ENCODE data around the gene RNLS.
"Not testable (repeated sequence)": the region's sequence is repeated elsewhere in the genome, so short reads cannot be mapped to it uniquely, and the experiment has no call there.

The RNLS gene

GRCh38 chr10:88286030-88286429 lies 297.1 kb downstream of the RNLS start:
- no peak for DNase-seq

DNA sequence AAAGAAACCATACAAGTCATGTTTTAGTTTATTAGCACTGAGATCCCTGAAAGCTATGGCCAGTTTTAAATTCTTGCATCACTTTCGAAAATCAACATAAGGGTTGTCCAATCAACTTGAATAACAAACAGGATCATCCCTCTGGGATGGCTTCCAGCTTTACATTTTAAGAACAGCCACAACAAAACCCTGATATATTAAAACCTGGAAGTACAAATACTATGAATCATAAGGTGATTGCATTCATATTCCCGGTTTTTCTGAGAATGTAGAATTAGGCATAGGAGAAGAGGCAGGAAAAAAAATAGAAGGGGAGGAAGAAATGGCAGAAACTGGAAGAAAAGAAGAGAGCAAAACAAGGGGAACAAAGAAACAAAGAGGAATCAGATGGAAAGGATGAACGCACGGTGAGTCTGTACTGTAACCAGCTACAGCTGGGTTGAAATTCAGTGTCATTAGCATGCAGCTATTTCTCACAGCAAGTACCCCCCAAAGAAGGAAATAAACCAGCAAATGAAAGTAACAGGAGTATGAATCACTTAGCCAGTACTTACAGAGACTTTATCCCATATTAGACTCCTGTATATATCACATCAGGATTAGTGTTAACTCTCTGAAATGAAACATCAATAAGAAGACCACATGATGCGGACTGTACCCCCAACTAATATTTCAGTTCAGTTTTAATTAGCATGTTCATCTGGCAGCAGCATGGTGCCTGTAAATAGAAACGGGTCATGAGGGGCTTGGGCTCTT lies 301.3 kb downstream of the RNLS start:
- DNase-seq: no peak

DNA sequence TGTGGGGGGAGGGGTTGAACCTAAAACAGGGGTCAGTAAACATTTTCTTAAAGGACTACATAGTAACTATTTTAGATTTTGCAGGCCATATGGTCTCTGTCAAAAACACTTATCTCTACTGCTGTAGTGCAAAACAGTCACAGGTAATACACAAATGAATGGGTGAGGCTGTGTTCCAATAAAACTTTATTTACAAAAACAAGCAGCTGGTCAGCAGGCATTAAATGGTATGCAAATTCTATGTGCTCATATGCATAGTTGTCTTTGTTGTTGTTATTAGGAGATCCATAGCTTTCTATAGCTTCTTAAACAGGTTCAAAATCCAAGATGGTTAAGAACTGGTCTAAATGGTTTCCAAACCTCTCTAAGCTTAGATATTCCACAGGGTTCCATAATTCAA lies 302.6 kb downstream of the RNLS start:
- DNase-seq: no peak

- no peak for DNase-seq
Observed at GRCh38 chr10:88278912-88279311, 304.2 kb downstream of the RNLS start.

- not testable (repeated sequence) for DNase-seq
Observed at GRCh38 chr10:88276945-88277344, 306.2 kb downstream of the RNLS start.

- DNase-seq: no peak
Observed at GRCh38 chr10:88274286-88274685, 308.8 kb downstream of the RNLS start.

DNA sequence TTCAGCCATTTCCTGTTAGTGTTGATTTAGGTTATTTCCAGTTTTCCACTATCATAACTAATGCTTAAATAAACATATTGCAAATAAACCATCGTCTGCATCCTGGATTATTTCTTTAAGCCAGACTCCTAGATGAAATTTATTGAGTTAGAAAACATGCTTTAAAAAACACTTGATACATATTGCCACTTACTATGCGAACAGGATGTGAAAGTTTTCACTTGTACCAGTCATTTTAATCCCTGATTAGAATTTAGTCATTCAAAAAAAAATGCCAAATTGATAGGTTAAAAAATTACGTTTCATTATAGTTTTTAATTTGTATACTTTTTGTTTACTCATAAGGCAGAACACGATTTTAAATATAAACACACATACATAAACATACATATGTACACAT lies 309.6 kb downstream of the RNLS start:
- DNase-seq: no peak

DNA sequence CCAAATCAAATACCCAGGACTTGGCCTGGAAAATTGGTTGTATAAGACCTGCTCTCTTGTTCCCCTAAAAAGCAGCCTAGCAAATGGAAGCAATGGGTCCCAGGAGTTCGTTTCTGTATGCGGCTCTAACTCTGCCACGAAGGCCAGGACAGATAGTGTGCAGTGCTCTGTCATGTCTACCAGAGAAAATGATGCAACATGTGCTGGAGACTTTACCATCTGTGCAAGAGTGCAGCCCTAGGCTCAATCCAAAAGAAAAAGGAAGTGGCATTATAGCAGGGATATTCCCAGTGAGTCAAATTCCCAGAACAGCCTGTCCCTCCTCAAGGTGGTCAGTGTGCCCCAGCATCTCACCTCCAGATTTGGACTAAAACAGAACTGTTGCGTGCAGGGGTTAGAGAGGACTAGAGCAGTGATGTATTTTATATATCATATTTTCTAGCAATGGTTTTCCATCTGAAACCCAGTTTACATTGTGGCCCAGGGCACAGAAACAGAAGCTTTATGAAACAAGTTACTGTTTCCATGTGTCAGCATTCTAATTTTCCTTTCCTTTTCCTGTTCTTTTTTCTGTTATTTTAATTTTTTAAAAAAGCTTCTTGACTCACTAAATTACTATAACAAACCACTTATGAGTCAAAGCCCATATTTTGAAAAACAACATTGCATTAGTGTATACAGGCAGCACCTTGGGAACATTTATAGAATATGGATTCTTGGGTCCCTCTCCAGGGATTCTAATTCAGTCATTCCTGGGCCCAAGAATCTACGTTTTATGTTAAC lies 311.2 kb downstream of the RNLS start:
- DNase-seq: peak; percentile 19

DNA sequence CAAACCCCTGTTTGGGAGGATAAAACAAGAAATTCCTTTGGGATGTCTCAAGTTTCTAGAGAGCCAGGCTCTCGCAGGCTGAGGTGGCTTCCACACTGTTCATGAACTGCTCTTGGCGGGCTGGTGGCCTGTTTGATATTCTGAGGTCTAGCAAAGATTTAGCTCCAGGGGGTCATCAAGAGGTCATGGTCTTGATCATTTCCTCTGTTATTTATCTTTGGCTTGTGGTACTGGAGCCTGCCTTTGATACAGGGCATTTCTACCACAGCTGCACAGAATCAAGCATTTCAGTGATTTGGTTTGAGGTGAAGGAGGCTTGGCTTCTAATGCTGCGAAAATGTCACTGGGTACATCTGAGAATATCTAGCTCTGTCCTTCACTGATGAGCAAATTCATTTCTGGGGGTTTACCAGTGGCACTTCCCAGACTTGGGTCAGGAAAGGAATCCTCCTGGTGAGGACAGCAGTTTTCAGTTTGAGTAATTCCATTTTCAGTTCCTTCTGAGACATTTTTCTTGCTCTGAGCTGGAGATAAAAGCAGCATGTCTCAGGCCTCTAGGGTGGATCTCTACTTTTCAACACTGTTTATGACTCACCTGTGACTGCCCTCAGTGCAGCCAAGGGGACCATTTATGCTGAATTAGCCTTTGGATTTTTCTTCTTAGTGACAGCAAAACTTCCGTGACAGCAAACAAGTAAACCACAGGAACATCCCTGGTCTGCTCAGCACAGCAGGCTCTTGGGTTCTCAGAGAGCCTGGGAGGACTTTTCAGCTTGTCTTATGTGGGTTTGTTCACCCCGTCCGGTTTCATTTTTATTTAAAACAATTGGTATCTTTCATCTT lies 312.0 kb downstream of the RNLS start:
- DNase-seq: peak; percentile 51

DNA sequence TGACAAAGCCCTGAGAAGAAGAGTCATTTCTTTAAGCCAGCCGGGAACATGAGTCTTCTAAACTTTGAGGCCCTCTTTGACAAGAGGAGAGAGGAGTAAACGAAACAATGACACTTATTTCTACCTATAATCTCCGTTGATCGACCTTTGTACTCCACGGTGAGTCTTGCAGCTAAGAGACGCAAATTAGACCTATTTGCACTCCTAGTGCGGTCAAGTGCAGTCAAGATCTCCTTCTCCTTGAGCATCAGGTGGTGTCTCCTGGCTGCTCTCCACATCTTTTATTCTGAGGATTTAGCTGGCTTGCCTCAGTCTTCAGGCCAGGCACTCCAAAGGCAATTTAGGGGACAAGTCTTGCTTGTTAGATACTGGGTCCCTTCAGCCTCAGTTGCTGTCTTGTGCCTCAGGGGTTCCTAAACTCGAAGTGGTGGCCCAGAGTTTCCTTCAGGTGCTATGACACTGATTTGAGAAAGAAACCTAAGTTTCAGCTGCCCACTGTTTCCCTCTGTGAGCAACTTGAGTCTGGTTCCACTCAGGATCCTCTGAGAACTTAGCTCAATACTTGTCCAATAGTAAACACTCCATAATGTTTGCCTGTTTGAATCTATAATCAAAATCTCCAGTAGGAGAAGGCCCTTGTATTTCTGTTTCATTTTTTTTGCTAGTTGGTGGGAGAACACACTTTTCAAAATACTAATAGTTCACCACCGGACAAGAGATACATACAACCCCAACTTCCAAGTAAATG lies 312.9 kb downstream of the RNLS start:
- no peak for DNase-seq

DNA sequence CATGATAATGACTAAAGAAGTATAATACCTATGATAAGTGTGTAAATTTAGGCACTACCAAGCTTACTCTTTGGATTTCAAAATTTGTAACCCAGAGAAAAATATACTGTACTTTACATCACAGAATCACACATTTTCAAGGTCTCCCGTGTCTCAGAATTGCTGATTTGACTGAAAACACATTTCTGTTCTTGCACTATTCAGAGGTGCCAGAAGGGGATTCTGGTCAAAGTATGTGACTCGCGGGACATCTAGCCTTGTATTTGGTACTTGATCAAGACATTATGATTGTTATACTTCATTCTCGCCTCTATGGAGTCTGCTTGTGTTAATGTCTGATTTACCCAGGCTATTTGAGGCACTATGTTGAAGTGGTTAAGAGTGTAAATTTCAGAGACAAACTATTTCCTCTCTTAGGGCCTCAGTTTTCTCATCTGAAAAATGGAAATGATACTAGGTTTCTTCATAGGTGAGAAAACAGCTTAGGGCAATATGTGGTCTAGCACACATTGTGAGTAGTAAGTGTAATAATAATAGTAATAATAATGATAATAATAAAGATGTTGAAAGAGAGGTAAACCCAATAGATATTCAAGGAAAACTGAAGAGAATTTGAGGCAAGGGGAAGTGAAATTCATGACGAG lies 320.4 kb downstream of the RNLS start:
- no peak for DNase-seq

DNA sequence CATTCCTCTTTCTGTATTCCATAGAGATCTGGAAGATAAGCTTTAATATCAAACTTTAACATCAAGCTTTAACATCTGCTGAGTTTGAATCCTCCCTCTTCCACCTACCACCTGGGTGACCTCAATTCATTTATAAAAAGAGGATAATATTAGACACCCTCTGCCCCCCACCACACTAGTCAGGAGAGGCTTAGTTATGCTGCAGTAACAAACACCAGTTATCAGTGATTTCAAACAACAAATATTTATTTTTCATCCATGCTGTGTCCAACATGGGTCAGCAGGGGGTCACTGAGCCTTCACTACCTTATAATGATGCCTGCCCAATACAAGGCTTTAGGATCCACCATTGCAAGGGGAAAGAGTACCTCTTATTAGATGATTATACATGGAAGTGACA lies 322.0 kb downstream of the RNLS start:
- DNase-seq: no peak

DNA sequence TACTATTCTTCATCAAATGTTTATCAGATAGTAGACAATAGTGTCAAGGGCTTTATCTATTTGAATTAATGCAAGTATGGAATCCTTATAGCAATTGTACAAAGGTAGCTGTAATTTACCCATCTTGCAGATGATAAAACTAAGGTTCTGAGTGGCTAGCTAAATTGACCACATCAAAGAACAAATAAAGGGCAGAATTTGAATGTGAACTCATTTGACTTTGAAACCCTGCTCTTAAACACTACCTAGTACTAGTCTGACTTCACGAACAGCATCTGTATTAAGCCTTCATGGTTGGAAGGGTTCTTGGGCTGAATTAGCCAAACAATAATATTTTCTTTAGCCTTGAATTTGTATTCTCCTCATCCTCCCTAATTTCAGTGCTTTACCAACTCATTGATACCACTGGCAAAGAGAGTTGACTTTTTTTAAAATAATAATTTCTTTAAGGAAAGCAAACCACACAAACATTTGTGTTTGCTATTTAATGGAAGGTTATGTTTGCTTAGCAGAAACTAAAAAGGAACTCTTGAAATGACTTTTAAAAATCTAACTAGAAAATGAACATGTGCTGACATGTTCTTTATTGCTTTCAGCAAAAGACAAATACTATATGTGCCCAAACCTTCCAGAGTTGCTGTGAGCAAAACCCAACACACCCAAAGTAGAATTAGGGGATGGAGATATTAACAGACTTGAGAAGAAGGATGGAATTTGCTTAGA lies 322.6 kb downstream of the RNLS start:
- DNase-seq: no peak

GRCh38 chr10:88259381-88259780 lies 323.7 kb downstream of the RNLS start:
- no peak for DNase-seq

- DNase-seq: no peak
Observed at GRCh38 chr10:88256886-88257285, 326.2 kb downstream of the RNLS start.

DNA sequence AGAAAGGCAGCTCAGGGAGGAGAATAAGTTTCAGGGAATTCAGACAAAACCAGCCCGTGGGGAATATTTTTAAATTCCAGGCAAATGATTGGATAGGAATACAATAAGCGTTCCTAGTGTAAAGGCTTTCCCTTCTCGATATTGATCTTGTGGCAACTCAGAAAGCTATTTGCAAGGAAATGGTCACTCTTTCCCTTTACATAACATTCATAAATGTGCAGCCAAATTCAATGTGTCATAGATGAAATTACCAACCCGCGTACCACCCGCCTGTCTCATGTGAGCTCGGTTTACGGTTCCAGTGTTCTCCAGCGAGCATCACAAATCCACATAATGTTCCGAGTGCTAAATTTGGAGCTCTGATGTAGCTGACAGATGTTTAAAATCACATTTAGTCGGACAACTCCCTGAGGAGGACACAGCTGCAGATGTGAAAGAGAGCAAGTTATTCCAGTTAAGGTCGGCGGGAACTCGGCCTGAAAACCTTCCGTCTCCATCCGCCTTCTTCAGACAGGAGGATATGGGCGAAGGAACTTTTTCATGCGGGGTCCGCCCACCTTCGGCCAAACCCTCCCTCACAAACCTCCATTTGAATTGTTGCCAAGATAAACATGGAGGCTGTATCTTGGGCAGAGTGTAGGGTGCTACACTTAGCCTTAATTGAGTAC lies 327.0 kb downstream of the RNLS start:
- no peak for DNase-seq

DNA sequence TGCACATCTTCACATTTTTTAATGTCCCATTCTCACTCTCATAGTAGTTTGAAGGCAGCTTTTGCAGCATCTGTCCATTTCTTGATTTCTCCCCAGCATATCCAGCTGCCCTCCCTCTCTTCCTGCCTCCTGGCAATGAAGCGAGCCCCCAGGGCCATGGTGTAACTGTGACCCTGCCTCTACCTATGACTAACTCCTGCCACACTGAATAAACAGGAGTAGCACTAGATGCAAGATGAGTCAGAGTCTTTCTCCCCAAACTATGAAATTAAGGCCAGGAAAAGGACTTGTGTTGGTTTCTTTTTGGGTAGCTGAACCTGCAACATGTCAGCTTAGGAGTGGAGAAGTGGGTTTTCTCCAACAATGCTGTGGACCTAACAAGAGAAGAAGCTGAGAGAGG lies 329.0 kb downstream of the RNLS start:
- no peak for DNase-seq

DNA sequence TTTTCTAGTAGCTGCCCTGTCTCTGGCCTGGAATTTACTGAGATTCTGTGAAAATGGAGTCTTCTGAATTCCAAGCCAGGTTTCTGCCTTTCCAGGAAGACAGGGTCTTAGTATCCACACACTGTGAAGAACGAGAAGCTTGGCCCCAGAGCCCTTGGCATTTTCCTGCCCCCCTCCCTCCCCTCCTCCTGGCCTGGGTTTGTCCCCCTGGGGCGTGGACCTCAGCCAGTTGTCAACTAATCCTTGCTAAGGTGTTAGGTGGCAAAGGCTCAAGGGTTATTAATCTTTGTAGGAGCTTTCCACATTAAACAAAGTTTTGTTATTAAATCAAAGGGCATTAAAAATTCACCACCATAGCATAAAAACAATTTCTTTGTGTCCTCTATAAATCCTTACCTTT lies 329.5 kb downstream of the RNLS start:
- DNase-seq: no peak

DNA sequence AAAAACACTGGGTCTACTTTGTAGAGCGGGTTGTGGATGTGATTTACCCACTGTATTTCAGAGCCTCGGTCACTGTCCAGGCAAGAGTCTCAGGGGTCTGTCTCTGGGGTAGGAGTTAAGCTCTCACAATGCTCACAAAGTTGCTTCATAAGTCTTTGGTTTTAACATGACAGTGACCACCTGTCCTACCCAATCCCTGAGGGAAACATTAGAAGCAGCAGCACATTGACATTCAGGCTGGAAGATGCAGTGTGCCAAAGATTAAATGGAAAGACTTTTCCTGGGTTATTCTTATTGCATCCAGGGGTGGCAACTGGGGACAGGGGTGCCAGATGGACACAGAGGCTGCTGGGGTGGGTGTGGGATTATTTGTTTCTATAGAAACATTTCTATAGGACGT lies 330.0 kb downstream of the RNLS start:
- DNase-seq: no peak

DNA sequence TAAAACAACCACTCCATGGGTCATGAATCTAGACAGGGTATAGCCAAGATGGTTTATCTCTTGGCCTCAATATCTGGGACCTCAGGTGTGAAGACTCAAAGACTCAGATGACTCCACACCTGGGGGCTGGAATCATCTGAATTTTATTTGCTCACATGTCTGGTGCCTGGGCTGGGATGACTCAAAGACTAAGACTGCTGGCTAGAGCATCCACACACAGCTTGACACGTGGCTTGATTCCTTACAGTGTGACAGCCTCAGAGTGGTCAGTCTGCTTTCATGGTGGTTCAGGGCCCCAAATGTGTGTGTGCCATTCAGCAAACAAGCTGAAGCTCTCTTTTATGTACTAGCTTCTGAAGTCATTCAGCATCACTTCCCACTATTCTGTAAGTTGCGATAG lies 333.7 kb downstream of the RNLS start:
- DNase-seq: no peak

DNA sequence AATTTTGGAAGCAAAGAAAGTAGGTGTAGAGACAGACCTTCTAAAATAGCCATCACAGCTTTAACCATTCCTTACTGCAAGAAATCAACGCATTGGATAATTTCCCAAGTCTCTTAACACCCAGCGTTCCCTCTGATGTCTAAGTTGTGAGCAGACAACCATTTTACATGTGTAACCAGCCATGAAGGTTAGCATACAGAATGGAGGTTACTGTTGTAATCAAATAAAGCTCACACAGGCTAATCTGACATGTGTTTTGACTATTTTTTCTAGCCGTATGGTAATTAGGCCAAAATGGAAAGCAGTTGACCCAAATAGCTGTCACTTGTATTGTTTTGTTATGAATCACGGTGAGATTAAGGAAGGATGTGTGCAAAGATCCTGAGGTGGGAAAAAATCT lies 336.4 kb downstream of the RNLS start:
- DNase-seq: no peak
